GM13977 (cell line): Measurements from ENCODE around the gene ARTN.

Experiments used
- DNase-seq: peaks from one replicate; pipeline ENCODE4 v3.0.0; 2012; ENCODE audit warnings: low spot score
- in situ Hi-C: fragments of 300-500 bp; cut with MboI; formaldehyde crosslinking; loops from one replicate; pipeline ENCODE4 v1.12.0; 2022; ENCODE audit warnings: low sequenced_read_pairs, low pct_unique_long_range_greater_than_20kb, mixed read lengths, inconsistent platforms; ENCODE audit not compliant: unreplicated experiment
- TF ChIP-seq, protein P1 (sequence below): IDR thresholded peaks from 2 replicates; pipeline ENCODE4 v1.5.1; 2012; ENCODE audit warnings: mild to moderate bottlenecking, control low read depth; ENCODE audit not compliant: insufficient read depth; ENCODE audit errors: extremely low read depth, missing control alignments

The ARTN gene

GRCh38 chr1:43900386-43900785 lies 33.2 kb upstream of the ARTN start:
- DNase-seq, result no peak
- in situ Hi-C loops, result no loop called here
- TF ChIP-seq, protein P1, sequence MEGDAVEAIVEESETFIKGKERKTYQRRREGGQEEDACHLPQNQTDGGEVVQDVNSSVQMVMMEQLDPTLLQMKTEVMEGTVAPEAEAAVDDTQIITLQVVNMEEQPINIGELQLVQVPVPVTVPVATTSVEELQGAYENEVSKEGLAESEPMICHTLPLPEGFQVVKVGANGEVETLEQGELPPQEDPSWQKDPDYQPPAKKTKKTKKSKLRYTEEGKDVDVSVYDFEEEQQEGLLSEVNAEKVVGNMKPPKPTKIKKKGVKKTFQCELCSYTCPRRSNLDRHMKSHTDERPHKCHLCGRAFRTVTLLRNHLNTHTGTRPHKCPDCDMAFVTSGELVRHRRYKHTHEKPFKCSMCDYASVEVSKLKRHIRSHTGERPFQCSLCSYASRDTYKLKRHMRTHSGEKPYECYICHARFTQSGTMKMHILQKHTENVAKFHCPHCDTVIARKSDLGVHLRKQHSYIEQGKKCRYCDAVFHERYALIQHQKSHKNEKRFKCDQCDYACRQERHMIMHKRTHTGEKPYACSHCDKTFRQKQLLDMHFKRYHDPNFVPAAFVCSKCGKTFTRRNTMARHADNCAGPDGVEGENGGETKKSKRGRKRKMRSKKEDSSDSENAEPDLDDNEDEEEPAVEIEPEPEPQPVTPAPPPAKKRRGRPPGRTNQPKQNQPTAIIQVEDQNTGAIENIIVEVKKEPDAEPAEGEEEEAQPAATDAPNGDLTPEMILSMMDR, result no peak

- TF ChIP-seq, protein P1, result no peak
- no peak for DNase-seq
- in situ Hi-C loops, result no loop called here
Observed at GRCh38 chr1:43901196-43901961, 32.2 kb upstream of the ARTN start.

GRCh38 chr1:43902058-43902831 lies 31.4 kb upstream of the ARTN start:
- no peak for DNase-seq
- TF ChIP-seq, protein P1, result no peak
- in situ Hi-C loops, result no loop called here

GRCh38 chr1:43904660-43905551 lies 28.7 kb upstream of the ARTN start:
- TF ChIP-seq, protein P1, result no peak
- in situ Hi-C loops, result no loop called here
- DNase-seq, result no peak

- DNase-seq, result no peak
- TF ChIP-seq, protein P1, result no peak
- in situ Hi-C loops, result no loop called here
Observed at GRCh38 chr1:43908226-43908625, 25.4 kb upstream of the ARTN start.

DNA sequence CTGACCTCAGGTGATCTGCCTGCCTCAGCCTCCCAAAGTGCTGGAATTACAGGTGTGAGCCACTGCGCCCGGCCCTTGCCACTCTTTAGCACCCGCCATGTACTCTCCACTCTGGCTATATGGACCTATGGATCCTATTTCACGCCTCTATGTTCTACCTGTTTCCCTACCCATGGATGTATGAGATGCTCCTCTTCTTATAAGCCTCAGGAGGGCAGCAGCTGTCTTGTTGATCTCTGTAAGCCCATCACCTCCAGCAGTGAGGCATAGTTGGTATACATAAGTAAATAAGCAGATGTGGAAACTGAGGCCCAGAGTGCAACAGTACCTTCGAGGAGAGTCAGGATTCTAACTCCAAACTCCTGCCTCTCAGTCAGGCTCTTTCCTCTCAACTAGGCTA lies 24.7 kb upstream of the ARTN start:
- no peak for DNase-seq
- in situ Hi-C loops, result no loop called here
- TF ChIP-seq, protein P1, result no peak
